Measurements from ENCODE around the gene OR1F1. TPM values are rescaled to one million over a fixed set of nuclear protein-coding genes. Genes with fewer than 3 reads are reported as not detected.
"Not testable (repeated sequence)": the region's sequence is repeated elsewhere in the genome, so short reads cannot be mapped to it uniquely, and the experiment has no call there.

Gene OR1F1
- total and polyA plus RNA-seq, 12 donors, result not detected

DNA sequence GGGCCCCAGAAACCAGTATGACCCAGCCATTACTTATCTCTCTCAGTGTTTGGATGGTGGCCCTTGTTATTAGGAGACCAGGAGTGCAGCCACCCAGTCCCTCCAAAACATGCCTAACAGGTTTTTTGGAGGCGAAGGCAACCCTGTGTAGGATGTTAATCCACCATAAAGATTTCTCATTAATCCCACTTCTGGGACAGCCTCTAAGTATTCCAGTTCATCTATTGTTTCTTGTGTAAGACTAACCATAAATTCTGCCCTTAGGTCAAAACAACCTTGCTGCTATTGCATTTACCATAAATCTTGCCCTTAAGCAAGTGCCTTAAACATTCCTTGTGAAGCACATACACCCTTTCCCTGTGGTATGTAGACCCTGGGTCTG, 21.5 kb upstream of the OR1F1 start:
- TF ChIP-seq, protein P1, sequence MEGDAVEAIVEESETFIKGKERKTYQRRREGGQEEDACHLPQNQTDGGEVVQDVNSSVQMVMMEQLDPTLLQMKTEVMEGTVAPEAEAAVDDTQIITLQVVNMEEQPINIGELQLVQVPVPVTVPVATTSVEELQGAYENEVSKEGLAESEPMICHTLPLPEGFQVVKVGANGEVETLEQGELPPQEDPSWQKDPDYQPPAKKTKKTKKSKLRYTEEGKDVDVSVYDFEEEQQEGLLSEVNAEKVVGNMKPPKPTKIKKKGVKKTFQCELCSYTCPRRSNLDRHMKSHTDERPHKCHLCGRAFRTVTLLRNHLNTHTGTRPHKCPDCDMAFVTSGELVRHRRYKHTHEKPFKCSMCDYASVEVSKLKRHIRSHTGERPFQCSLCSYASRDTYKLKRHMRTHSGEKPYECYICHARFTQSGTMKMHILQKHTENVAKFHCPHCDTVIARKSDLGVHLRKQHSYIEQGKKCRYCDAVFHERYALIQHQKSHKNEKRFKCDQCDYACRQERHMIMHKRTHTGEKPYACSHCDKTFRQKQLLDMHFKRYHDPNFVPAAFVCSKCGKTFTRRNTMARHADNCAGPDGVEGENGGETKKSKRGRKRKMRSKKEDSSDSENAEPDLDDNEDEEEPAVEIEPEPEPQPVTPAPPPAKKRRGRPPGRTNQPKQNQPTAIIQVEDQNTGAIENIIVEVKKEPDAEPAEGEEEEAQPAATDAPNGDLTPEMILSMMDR (IDR thresholded peaks at IDR 0.05), result no peak
- Histone ChIP-seq H3K27ac (no peak overlapping the region), H3K9me3 (no peaks in the 10 kb centered on the region), H3K4me3 (no peak overlapping the region), H3K36me3 (no peaks in the 10 kb centered on the region), H3K27me3 (peaks cover 8 to 49% (median 38%) of the 10 kb centered on the region in 7 donors), H3K4me1 (peaks cover 0 to 21% (median 17%) of the 10 kb centered on the region in 9 donors)
- 24 to 38% methylated on average over 1 of the region's 1 CpG for WGBS, 2 donors
- ATAC-seq (no peak), DNase-seq (no peak)
- intact Hi-C loops (cut with DNase I), result loop anchor here in 6 of 10 donors (2.0 to 10.0 kb wide), 7 partner anchors 39 to 288 kb away; partner anchors contain the start of gene ZSCAN10 (in 1 of the 6)

- not testable (repeated sequence) for DNase-seq, H3K9me3 ChIP-seq, H3K4me3 ChIP-seq, H3K27ac ChIP-seq, ATAC-seq, H3K36me3 ChIP-seq
- WGBS, 2 donors, result 81 to 87% methylated on average over 7 of the region's 7 CpGs
- H3K4me1 ChIP-seq, result peaks cover 0 to 32% (median 19%) of the 10 kb centered on the region in 9 donors
- intact Hi-C loops (cut with DNase I), result loop anchor here in 6 of 10 donors (5.0 to 10.0 kb wide), 6 partner anchors 41 to 286 kb away; partner anchors contain the start of gene ZSCAN10 (in 1 of the 6)
- peaks cover 21 to 71% (median 60%) of the 10 kb centered on the region in 7 donors for H3K27me3 ChIP-seq
These were observed 19.3 kb upstream of the OR1F1 start for GRCh38 chr16:3168729-3169128.

- no peaks in the 10 kb centered on the region for H3K9me3 ChIP-seq
- WGBS, 2 donors, result 1 to 3% methylated on average over 52 to 53 of the region's 53 CpGs
- no peaks in the 10 kb centered on the region for H3K36me3 ChIP-seq
- peak overlapping the region in 8 of 10 donors; percentile 6 to 29 (median 18) for H3K4me3 ChIP-seq
- no peak overlapping the region for H3K27ac ChIP-seq
- ATAC-seq (peak in 2 of 8 donors; percentile 24 to 26), DNase-seq (no peak)
- TF ChIP-seq, protein P1 (IDR thresholded peaks at IDR 0.05), result no peak
- intact Hi-C loops (cut with DNase I), result no loop called here
- H3K27me3 ChIP-seq, result peaks cover 40 to 90% (median 79%) of the 10 kb centered on the region in 7 donors
- peaks cover 0 to 45% (median 19%) of the 10 kb centered on the region in 9 donors for H3K4me1 ChIP-seq
These were observed 17.4 kb upstream of the OR1F1 start for GRCh38 chr16:3170440-3171180.

- Histone ChIP-seq H3K27me3 (peaks cover 44 to 97% (median 86%) of the 10 kb centered on the region in 7 donors), H3K9me3 (no peaks in the 10 kb centered on the region), H3K4me3 (peak overlapping the region in 5 of 10 donors; percentile 6 to 28 (median 18)), H3K4me1 (peaks cover 0 to 43% (median 19%) of the 10 kb centered on the region in 9 donors), H3K27ac (no peak overlapping the region), H3K36me3 (no peaks in the 10 kb centered on the region)
- intact Hi-C loops (cut with DNase I), result no loop called here
- WGBS, 2 donors, result 5 to 6% methylated on average over 35 of the region's 35 CpGs
- DNase-seq (no peak), ATAC-seq (peak in 1 of 8 donors; percentile 21)
- TF ChIP-seq, protein P1 (IDR thresholded peaks at IDR 0.05), result no peak
These were observed 16.7 kb upstream of the OR1F1 start for GRCh38 chr16:3171181-3171854.

Measured in heart right ventricle (tissue), 16 donors.